H1 (cell line): ENCODE results near the gene ACY1. TPM values are rescaled to one million over a fixed set of nuclear protein-coding genes. Genes with fewer than 3 reads are reported as not detected.

Source experiments
- CTCF ChIA-PET: fragments of 300-600 bp; sonication (Branson Sonifier 250); formaldehyde crosslinking; loops from one replicate; lab custom pipeline; 2021; ENCODE audit not compliant: partially characterized antibody; lab: Charles Lee
- POLR2A ChIA-PET: fragments of 300-600 bp; sonication (Branson Sonifier 250); formaldehyde crosslinking; loops from one replicate; lab custom pipeline; 2021; ENCODE audit warnings: inconsistent platforms; ENCODE audit not compliant: partially characterized antibody; lab: Charles Lee
- DNase-seq, 2 experiments: peaks; one replicate each; pipeline versions ENCODE4 v3.0.0 to v3.0.0-alpha.2; 2010 to 2022; ENCODE audit warnings: low spot score in 2 of 2, low read depth in 1 of 2, mixed read lengths in 1 of 2
- FAIRE-seq: peaks from 2 replicates; lab custom pipeline; 2011; peaks lifted over from hg19 to GRCh38; lab: Jason Lieb, UNC
- H2AFZ ChIP-seq: 2 replicates; pipeline ENCODE4 v1.8.1; 2012; ENCODE audit warnings: low read length, inconsistent platforms
- H2AK5ac ChIP-seq: 2 replicates; pipeline ENCODE4 v1.6.1; 2013; ENCODE audit warnings: low read depth, low read length
- H2BK120ac ChIP-seq: replicated peaks from 2 replicates; pipeline ENCODE3; 2013; ENCODE audit warnings: low read depth, low read length, inconsistent platforms
- H2BK12ac ChIP-seq: 2 replicates; pipeline ENCODE4 v1.6.1; 2013; ENCODE audit warnings: low read depth, low read length
- H2BK15ac ChIP-seq: 2 replicates; pipeline ENCODE4 v1.6.1; 2013; ENCODE audit warnings: low read length
- H2BK20ac ChIP-seq: 2 replicates; pipeline ENCODE4 v1.6.1; 2013; ENCODE audit warnings: low read length
- H2BK5ac ChIP-seq: 2 replicates; pipeline ENCODE4 v1.6.1; 2013; ENCODE audit warnings: low read depth, low read length
- H3K14ac ChIP-seq: 2 replicates; pipeline ENCODE4 v1.6.1; 2013; ENCODE audit warnings: inconsistent platforms; ENCODE audit not compliant: insufficient read length
- H3K18ac ChIP-seq: 2 replicates; pipeline ENCODE4 v1.6.1; 2013; ENCODE audit warnings: low read length; ENCODE audit errors: extremely low read depth
- H3K23ac ChIP-seq: 2 replicates; pipeline ENCODE4 v1.6.1; 2013; ENCODE audit warnings: inconsistent platforms; ENCODE audit not compliant: insufficient read length
- H3K23me2 ChIP-seq: 2 replicates; pipeline ENCODE4 v1.6.1; 2013; ENCODE audit warnings: low read depth, low read length
- H3K27ac ChIP-seq: 2 replicates; pipeline ENCODE4 v1.6.1; 2011; ENCODE audit warnings: low read depth, low read length, inconsistent platforms
- H3K27me3 ChIP-seq, 4 experiments: replicated peaks in 1 of 4; 1 replicate in 1 of 4; 2 replicates in 3 of 4; pipeline versions ENCODE4 v1.6.1 to v1.8.1; 2011 to 2013; ENCODE audit warnings: low read length in 3 of 4, mild to moderate bottlenecking in 3 of 4, inconsistent platforms in 2 of 4, mixed read lengths in 2 of 4, moderate library complexity in 1 of 4; ENCODE audit not compliant: control insufficient read depth in 3 of 4, insufficient read depth in 3 of 4; ENCODE audit errors: extremely low read depth in 1 of 4
- H3K36me3 ChIP-seq, 4 experiments: 2 replicates each; pipeline versions ENCODE4 v1.6.1 to v1.8.1; 2011 to 2013; ENCODE audit warnings: mild to moderate bottlenecking in 4 of 4, low read length in 3 of 4, moderate library complexity in 2 of 4, control low read depth in 1 of 4, inconsistent platforms in 1 of 4; ENCODE audit not compliant: insufficient read depth in 4 of 4, control insufficient read depth in 2 of 4
- H3K4ac ChIP-seq: replicated peaks from 2 replicates; pipeline ENCODE3; 2013; ENCODE audit warnings: low read length, low read depth, mixed read lengths, inconsistent platforms; ENCODE audit not compliant: insufficient read length
- H3K4me1 ChIP-seq, 4 experiments: replicated peaks in 1 of 4; 1 replicate in 1 of 4; 2 replicates in 3 of 4; pipeline versions ENCODE4 v1.6.1 to v1.8.1; 2011 to 2013; ENCODE audit warnings: low read length in 3 of 4, inconsistent platforms in 2 of 4, mixed read lengths in 1 of 4; ENCODE audit not compliant: insufficient read depth in 4 of 4, control insufficient read depth in 3 of 4
- H3K4me2 ChIP-seq, 2 experiments: 2 replicates each; pipeline versions ENCODE4 v1.6.1 to v1.8.1; 2011 to 2013; ENCODE audit warnings: low read depth in 2 of 2, low read length in 2 of 2, control low read depth in 1 of 2, inconsistent platforms in 1 of 2, mild to moderate bottlenecking in 1 of 2; ENCODE audit not compliant: insufficient read depth in 1 of 2
- H3K4me3 ChIP-seq, 4 experiments: fragments of 200-600, 300-600 bp in 1 of 4; sonication (generic), shearing (Covaris generic), sonication (Bioruptor Twin) in 1 of 4; 2 replicates each; pipeline versions ENCODE4 v1.5.1 to v1.8.1; 2011 to 2016; ENCODE audit warnings: low read length in 4 of 4, low read depth in 3 of 4, control low read depth in 2 of 4, inconsistent platforms in 2 of 4, mild to moderate bottlenecking in 2 of 4, mixed read lengths in 1 of 4, moderate library complexity in 1 of 4; ENCODE audit not compliant: insufficient read depth in 2 of 4; ENCODE audit errors: extremely low read depth in 1 of 4
- H3K56ac ChIP-seq: replicated peaks from 2 replicates; pipeline ENCODE3; 2013; ENCODE audit warnings: low read depth, mild to moderate bottlenecking, mixed read lengths, low read length, inconsistent platforms; ENCODE audit not compliant: insufficient read length
- H3K79me1 ChIP-seq: 2 replicates; pipeline ENCODE4 v1.6.1; 2013; ENCODE audit warnings: low read depth, low read length, control low read depth
- H3K79me2 ChIP-seq, 2 experiments: 2 replicates each; pipeline versions ENCODE4 v1.6.1 to v1.8.1; 2012 to 2013; ENCODE audit warnings: low read length in 2 of 2, mild to moderate bottlenecking in 2 of 2, inconsistent platforms in 1 of 2; ENCODE audit not compliant: insufficient read depth in 2 of 2, control insufficient read depth in 1 of 2
- H3K9ac ChIP-seq, 4 experiments: replicated peaks in 1 of 4; 1 replicate in 1 of 4; 2 replicates in 3 of 4; pipeline versions ENCODE4 v1.6.1 to v1.8.1; 2011 to 2013; ENCODE audit warnings: low read depth in 3 of 4, low read length in 3 of 4, control low read depth in 2 of 4, mild to moderate bottlenecking in 2 of 4, moderate library complexity in 2 of 4, inconsistent platforms in 1 of 4; ENCODE audit errors: extremely low read depth in 1 of 4
- H3K9me3 ChIP-seq, 2 experiments: 2 replicates each; pipeline versions ENCODE4 v1.6.1 to v1.8.1; 2012 to 2013; ENCODE audit warnings: mild to moderate bottlenecking in 2 of 2, moderate library complexity in 2 of 2, control low read depth in 1 of 2, inconsistent platforms in 1 of 2, low read depth in 1 of 2, low read length in 1 of 2, mixed read lengths in 1 of 2; ENCODE audit not compliant: insufficient read depth in 2 of 2
- H4K20me1 ChIP-seq, 2 experiments: replicated peaks in 1 of 2; 2 replicates each; pipeline versions ENCODE3 to v1.8.1; 2011 to 2013; ENCODE audit warnings: inconsistent platforms in 2 of 2, low read length in 2 of 2, mild to moderate bottlenecking in 1 of 2; ENCODE audit not compliant: insufficient read depth in 2 of 2, control insufficient read depth in 1 of 2
- H4K5ac ChIP-seq: 2 replicates; pipeline ENCODE4 v1.6.1; 2013; ENCODE audit warnings: low read length, low read depth, mixed read lengths, inconsistent platforms; ENCODE audit not compliant: insufficient read length
- H4K8ac ChIP-seq: 2 replicates; pipeline ENCODE4 v1.8.0; 2013; ENCODE audit warnings: mild to moderate bottlenecking, moderate library complexity, low read length, inconsistent platforms; ENCODE audit not compliant: insufficient read depth; ENCODE audit errors: extremely low read depth
- H4K91ac ChIP-seq: replicated peaks from 2 replicates; pipeline ENCODE3; 2013; ENCODE audit warnings: low read length, mixed read lengths, inconsistent platforms; ENCODE audit not compliant: insufficient read length
- BACH1 ChIP-seq: IDR thresholded peaks from 2 replicates; pipeline ENCODE4 v1.6.1; 2012; ENCODE audit warnings: low read length, improper control_type of control experiment
- SIX5 ChIP-seq: IDR thresholded peaks from 2 replicates; pipeline ENCODE4 v1.6.1; 2011; ENCODE audit warnings: mild to moderate bottlenecking, low read depth, low read length
- WGBS, 2 experiments: shearing (Covaris generic) in 1 of 2; methylation state at CpG; one replicate each; pipeline versions ENCODE4 v1.1.6 to v1.1.7; 2013 to 2015; ENCODE audit warnings: low lambda C conversion rate in 2 of 2, mixed read lengths in 2 of 2, inconsistent platforms in 1 of 2, low coverage in 1 of 2, missing lambda C conversion rate in 1 of 2; ENCODE audit not compliant: insufficient replicate concordance in 2 of 2, insufficient coverage in 1 of 2, insufficient read length in 1 of 2; ENCODE audit errors: extremely low coverage in 1 of 2, missing lambda C conversion rate in 1 of 2; 5-methylcytosine and 5-hydroxymethylcytosine counted together
- polyA plus RNA-seq, 7 experiments: library from polyadenylated mRNA; depleted of rRNA in 3 of 7; stranded (reverse) in 5 of 7; unstranded in 2 of 7; fragments of >200 nt in 5 of 7; fragments of 200-250 nt in 2 of 7; gene quantifications; 1 replicate in 5 of 7; 2 replicates in 1 of 7; 4 replicates in 1 of 7; pipeline versions ENCODE4 v1.2.1 to v1.2.3, GENCODE V29; 2011 to 2013; ENCODE audit warnings: missing spikeins in 2 of 7, mixed read lengths in 2 of 7
- total RNA-seq: library from RNA; stranded (reverse); fragmentation: NEBNext Ultra II Directional; extraction: Animal tissue kit (Norgen Biotek cat#: 25700); gene quantifications from 2 replicates; pipeline ENCODE4 v1.2.1, GENCODE V29; 2021

ACY1 gene
- total and polyA plus RNA-seq, 2 of the 8 experiments (the other 6 are each of a cell fraction or from before 2014, with no cell fraction given): 48.3 to 113 TPM

DNA sequence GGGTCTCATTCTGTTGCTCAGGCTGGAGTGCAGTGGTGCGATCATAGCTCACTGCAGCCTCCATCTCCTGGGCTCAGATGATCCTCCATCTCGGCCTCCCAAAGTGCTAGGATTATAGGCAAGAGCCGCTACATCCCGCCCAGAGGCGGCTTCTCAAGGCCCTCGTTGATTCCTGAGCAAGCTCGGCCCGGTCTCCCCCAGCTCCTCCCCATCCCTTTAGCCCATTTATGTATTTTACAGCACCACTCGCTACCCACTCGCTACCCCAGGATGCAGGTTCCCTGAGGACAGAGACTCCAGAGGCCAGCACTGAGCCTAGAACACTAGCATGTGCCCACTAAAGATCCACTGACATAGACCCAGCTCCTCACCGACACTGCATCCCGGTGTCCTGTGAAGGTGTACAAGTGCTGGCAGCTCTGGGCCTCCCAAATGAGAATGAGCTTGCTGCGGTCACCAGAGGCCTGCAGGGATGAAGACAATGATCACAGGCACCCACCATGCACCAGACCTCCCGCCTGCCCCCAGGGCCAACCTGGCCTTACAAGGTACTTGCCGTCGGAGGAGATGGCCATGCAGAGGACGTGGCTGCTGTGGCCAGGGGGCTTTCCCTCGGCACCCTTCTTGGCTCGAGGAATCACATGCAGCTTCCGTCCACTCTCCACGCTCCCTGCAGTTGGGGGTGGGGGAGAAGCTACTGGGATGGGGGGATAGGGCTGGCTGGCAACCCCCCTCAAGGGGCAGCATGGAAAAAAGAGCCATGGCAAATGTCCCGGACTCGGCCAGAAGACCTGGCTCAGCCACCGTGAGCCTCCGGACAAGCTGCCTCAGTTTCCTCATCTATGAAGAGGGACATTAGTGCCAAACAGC lies 47.2 kb upstream of the ACY1 start:
- FAIRE-seq (no peak), DNase-seq (no peak)
- Histone ChIP-seq H3K4me2 (no peak overlapping the region), H3K27ac (no peak overlapping the region), H3K27me3 (no peaks in the 10 kb centered on the region), H4K91ac (no peak overlapping the region), H3K23me2 (peaks cover 5% of the 10 kb centered on the region; the same call in 1 of the 2 replicates), H2BK120ac (no peak overlapping the region), H4K5ac (no peak overlapping the region), H3K14ac (no peak overlapping the region), H2BK20ac (no peak overlapping the region), H3K79me2 (peaks cover 0 to 28% of the 10 kb centered on the region in 2 experiments; a peak in 3 of 4 replicates), H3K9ac (no peak overlapping the region), H2AFZ (no peak overlapping the region), H4K20me1 (peaks cover 3 to 38% of the 10 kb centered on the region in 2 experiments), H3K56ac (no peak overlapping the region), H3K4me1 (peaks cover 0 to 8% (median 4%) of the 10 kb centered on the region in 4 experiments; a peak in 5 of 7 replicates), H3K4me3 (no peak overlapping the region), H3K36me3 (peaks cover 26 to 47% (median 41%) of the 10 kb centered on the region in 4 experiments), H3K23ac (no peak overlapping the region), H2BK12ac (no peak overlapping the region), H3K4ac (no peak overlapping the region), H3K79me1 (peaks cover 12% of the 10 kb centered on the region), H3K18ac (no peak overlapping the region), H4K8ac (no peak overlapping the region), H2BK5ac (no peak overlapping the region), H2BK15ac (no peak overlapping the region), H2AK5ac (no peak overlapping the region), H3K9me3 (no peaks in the 10 kb centered on the region)
- TF ChIP-seq BACH1: no peak
- TF ChIP-seq SIX5: no peak
- ChIA-PET CTCF (interaction anchor here (1.1 to 1.7 kb wide), 3 partner anchors 14 to 116 kb away, joined by 3 to 7 read pairs (median 7); no protein-coding TSS in a partner anchor), POLR2A (interaction anchor here (0.5 to 2.0 kb wide), 6 partner anchors 9 to 1343 kb away, joined by 3 to 5 read pairs (median 4); partner anchors contain the start of gene RPL29)
- 91% methylated on average over 23 of the region's 25 CpGs; no CpG with 5 or more reads in 1 of the 2 experiments for WGBS, 2 experiments
